Measurements from ENCODE around the gene ARMC2.

- TF ChIP-seq EZH2 (IDR thresholded peaks at IDR 0.05; ENCODE audit: borderline replicate concordance, insufficient read depth, low read depth, low read length, poor library complexity, severe bottlenecking) (no peak), CTCF (IDR thresholded peaks at IDR 0.05) (no peak)
Measured at GRCh38 chr6:108945681-108946159, 97.5 kb downstream of the ARMC2 start.

Data from B cell (primary cell).